NCI-H2081 treated with DMSO at 0.1 percent for 48 hours (cell line): ENCODE data around the gene RNF31.

Source experiments
- DNase-seq: peaks from one replicate; lab custom pipeline; 2025; lab: John Stamatoyannopoulos, UW

RNF31 gene

DNA sequence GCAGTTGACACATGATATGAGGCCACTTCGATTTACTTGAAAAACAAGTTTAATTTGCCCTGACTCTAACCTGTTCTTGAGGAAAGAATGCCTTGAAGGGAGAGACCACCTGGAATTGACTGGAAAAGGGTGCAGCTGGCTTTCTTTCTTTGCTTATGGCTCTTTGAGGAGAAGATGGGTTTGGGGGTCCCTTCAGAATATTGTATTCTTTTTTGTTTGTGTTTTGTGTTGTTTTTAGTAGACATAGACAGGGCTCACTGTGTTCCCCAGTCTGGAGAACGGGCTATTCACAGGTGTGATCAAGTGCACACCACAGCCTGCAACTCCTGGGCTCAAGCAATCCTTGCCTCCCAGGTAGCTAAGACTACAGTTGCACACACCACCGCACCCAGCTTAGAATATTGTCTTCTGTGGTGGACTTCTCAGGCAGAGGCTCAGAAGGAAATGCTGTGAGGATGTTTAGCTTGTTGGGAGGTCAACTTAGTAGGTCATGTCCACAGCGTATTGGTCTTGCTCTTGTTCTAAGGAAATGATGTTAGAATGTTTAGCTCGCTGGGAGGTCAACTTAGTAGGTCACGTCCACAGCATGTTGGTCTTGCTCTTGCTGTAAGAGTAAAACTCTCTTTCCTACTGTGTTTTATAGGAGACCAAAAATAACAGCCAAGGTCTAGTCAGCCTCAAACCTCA, 31.0 kb upstream of the RNF31 start:
- no peak for DNase-seq

DNA sequence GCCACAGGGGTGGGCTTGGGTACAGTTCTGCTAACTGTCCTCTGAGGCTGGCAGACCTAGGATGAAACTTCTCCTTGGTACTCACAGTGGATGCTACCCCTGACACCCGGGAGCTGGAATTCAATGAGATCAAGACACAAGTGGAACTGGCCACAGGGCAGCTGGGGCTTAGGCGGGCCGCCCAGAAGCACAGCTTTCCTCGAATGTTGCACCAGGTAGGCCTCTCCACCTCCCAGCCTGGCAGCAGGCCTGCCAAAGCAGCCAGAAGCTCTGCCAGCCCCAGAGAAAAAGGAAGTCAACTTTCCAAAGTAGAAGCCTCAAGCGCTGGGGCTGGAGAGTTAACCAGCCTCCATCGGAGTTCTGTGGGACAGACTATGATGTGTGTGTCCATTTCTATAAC, 30.1 kb upstream of the RNF31 start:
- DNase-seq, result no peak

DNA sequence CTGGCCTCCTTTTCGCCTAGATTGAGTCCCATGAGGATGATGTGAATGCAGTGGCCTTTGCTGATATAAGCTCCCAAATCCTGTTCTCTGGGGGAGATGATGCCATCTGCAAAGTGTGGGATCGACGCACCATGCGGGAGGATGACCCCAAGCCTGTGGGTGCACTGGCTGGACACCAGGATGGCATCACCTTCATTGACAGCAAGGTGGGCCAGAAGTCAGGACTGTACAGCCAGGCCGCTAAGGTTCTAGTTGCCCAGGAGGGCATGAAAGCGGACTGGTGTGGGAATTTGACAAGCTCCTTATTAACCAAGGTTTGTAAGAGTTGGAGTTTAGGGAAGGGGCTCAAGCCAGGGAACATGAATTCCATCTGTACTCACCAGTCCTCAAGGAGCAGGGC, 27.6 kb upstream of the RNF31 start:
- no peak for DNase-seq

DNA sequence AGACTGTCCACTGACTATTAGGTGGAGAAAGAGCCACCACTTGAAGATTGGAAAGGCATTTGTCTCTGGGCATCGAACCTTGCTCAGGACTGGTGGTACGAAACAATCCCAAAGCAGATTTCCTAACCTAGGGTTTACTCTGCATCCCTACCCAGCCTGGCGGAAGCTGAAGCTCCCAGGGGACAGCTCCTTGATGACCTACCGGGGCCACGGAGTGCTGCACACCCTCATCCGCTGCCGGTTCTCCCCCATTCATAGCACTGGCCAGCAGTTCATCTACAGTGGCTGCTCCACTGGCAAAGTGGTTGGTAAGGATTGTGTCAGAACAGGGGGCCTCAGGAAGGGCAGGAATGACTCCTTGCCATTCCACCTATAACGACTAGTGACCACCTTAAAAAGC, 26.1 kb upstream of the RNF31 start:
- DNase-seq, result no peak

DNA sequence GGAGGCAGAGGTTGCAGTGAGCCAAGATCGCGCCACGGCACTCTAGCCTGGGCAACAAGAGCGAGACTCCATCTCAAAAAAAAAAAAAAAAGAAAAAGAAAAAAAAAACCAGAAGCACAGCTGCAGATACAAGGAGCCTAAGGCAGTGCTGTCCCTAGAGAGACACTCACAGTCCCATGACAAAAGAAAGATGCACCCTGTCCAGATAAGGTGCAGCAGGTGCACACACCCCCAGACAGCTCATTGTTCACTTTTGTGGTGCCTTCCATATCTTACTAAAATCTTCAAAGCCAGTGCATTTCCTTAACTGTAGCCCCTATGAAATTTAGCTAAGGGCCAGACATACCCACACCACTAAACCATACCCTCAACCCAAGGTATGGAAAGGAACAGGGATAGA, 24.9 kb upstream of the RNF31 start:
- no peak for DNase-seq

DNA sequence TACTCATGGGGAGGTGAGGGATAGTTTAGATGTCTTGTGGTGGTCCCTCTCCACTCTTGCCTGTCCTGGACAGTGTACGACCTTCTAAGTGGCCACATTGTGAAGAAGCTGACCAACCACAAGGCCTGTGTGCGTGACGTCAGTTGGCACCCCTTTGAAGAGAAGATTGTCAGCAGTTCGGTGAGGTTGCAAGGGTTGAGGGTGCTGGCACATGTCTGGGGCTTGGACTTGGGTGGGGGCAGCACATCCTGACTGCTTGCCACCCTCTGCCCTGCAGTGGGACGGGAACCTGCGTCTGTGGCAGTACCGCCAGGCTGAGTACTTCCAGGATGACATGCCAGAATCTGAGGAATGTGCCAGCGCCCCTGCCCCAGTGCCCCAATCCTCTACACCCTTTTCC, 24.4 kb upstream of the RNF31 start:
- DNase-seq, result no peak

DNA sequence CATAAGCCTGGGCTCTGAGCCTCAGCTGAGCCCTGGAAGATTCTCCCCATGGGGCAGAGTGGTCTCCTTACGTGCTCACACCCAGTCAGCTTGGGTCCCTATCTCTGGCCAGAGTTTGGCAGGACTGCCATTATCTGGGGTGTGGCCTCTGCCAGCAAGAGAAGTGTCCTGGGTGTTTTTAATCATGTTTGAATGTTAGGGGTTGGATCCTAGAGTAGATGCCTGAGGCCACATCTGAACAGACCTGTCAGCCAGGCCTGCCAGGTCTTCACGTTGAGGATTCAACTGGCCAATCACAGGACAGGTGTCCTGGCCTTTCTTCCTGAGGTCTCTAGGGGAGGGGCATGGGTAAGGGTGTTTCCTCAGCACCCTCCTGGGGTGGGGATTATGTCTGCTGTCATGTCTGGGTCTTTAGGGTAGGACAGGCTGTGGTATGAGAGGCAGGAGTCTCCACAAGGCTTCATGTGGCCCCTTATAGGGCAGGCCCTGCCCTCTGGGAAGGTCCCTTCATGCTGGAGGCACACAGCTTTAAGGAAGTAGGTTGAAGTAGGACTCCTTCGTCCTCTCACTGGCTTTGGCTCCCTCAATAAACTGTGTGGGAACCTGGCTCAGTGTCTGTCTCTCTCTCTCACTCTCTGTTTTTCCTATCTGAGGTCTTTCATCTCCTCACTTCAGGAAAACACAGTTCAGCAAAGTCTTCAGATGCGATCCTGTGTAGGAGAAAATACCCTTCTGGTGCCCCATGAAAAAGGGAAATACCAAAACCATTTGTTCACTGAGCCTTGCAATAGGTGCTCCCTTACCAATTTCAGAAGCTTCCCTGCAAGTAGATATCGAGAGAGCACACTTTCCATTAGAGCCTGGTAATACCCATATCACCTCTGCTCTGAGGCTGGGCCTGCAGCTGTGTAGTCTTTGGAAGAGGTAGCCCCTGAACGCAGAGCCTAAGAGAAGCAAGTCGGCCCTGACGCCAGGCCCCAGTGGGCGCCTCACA, 23.6 kb upstream of the RNF31 start:
- no peak for DNase-seq

DNA sequence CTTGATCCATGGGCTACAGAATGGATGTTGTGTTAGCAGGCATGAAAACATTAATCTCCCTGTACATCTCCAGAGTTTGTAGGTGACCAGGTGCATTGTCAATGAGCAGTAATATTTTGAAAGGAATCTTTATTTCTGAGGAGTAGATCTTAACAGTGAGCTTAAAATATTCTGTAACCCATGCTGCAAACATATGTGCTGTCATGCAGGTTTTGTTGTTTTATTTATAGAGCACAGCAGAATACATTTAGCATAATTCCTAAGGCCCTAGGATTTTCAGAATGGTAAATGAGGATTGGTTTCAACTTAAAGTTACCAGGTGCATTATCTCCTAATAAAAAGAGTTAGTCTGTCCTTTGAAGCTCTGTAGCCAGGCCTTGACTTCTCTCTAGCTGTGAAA, 20.4 kb upstream of the RNF31 start:
- DNase-seq, result no peak

DNA sequence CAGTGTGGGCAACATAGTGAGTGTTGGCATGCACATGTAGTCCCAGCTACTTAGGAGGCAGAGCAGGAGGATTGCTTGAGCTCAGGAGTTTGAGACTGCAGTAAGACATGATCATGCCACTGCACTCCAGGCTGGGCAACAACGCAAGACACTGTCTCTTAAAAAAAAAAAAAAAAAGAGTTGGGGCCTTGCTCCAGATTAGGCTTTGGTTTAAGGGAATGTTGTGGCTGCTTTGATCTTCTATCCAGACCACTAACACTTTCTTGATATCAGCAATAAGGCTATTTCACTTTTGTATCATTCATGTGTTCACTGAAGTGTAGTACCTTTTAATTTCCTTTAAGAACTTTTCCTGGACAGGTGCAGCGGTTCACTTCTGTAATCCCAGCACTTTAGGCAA, 19.6 kb upstream of the RNF31 start:
- no peak for DNase-seq

DNA sequence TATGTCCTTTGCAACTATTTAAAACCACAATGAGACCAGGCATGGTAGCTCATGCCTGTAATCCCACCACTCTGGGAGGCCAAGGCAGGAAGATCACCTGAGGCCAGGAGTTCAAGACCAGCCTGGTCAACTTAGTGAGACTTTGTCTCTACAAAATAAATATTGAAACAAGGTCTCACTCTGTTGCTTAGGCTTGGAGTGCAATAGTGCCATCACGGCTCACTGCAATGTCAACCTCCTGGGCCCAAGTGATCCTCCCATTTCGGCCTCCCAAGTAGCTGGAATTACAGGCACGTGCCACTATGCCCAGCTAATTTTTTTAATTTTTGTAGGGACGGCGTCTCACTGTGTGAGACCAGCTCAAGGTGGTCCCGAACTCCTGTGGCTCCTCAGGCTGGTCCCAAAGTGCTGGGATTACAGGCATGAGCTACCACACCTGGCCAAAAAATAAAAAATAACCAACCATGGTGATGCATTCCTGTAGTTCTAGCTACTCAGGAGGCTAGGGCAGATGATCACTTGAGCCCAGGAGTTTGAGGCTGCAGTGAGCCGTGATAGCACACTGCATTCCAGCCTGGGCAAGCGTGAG, 17.8 kb upstream of the RNF31 start:
- no peak for DNase-seq

DNA sequence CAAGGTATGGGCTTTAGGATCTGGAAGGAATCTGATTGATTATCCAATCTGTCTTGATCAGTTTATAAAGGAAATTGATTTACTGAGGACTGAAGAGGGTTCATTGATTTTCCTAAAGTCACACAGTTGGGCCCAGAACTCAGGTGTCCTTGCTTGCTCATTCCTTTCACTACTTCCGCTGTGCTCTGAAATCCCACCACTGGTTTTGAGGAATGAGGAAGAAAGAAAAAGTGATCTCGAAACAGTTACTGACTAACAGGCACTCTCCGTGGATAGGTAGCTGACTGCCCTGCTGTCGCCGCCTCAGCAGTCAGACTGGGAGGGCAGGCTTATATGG, 16.9 kb upstream of the RNF31 start, which contains the start of gene FITM1:
FITM1 (plus strand) TSS at position 280 of the 337 bp plus-strand sequence. CDS start 905 bp downstream, outside the sequence.
- no peak for DNase-seq

DNA sequence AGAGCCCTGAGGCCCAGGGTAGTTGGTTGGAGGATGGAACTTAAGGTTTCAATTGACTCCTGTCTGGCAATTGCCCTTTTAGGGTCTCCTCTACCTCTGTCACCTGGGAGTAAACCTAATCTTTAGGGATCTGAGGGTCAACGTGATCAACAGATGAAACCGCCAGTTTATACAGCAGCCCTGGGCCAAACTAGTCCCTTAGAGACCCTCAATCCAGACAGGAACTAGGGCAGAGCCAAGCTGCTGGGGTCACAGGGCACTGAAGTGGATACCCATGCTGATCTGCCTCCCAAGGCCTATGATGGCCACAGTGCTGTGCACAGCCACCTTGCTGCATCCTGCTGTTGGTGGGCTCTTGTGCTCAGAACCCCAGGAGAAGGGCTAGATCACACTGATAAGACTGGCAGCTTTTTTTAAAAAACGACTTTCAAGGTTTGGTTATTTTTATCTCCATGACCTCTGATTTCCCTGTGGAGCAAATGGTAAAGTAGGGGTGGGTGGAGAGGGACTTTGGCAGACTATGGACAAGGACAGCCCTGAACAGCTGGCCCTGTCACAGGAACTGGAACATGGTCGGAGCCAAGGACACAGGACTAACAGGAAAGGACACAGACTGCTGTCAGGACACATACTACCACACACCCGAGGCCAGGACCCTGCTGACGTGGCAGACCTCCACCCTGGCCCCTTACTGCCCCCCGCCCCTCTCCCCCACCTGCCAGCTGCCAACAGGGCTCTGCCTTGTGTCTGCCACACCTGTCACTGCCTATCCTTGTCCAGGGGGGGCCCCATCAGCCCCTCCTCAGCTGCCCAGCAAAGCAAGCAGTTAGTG, 16.4 kb upstream of the RNF31 start:
- no peak for DNase-seq

DNA sequence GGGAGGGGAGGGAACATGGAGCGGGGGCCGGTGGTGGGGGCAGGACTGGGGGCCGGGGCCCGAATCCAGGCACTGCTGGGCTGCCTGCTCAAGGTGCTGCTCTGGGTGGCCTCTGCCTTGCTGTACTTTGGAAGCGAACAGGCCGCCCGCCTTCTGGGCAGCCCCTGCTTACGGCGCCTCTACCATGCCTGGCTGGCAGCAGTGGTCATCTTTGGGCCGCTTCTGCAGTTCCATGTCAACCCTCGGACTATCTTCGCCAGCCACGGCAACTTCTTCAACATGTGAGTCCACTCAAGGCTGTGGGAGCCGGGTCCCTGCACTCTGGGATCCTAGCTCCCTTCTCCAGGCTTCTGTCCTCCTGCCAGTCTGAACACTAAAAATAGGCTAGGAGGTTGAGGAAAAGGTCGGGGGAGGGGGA, 15.7 kb upstream of the RNF31 start:
- DNase-seq, result no peak

DNA sequence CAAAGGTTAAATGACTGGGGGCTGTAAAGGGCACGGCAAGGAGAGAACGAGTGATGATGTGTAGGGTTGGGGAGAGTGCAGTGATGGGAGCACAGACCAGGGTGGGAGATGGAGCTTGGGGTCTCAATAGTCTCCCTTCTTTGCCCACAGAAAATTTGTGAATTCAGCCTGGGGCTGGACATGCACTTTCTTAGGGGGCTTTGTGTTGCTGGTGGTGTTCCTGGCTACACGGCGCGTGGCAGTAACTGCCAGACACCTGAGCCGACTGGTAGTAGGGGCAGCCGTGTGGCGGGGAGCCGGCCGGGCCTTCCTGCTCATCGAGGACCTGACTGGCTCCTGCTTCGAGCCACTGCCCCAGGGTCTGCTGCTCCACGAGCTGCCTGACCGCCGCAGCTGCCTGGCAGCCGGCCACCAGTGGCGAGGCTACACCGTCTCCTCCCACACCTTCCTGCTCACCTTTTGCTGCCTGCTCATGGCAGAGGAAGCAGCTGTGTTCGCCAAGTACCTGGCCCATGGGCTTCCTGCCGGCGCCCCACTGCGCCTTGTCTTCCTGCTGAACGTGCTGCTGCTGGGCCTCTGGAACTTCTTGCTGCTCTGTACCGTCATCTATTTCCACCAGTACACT, 15.1 kb upstream of the RNF31 start:
- DNase-seq, result peak; percentile 21

DNA sequence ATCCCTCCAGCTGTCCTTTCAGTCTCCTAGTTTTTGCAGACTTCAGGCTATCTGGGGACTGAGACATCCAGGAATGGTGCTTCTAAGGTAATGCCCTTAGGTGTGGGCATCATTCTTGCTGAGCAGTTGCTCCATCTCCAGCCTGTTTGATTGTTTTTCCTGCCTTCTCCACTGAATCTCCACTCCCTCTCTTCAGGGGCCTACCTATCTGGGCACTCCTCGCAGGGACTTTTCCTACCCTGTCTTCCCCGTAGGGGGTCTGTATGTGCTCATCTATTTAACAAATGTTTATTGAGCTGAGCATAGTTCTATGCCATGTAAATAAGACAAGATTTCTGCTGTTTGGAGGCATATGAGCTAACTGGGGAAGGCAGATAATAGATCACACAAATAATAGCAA, 14.3 kb upstream of the RNF31 start:
- no peak for DNase-seq

DNA sequence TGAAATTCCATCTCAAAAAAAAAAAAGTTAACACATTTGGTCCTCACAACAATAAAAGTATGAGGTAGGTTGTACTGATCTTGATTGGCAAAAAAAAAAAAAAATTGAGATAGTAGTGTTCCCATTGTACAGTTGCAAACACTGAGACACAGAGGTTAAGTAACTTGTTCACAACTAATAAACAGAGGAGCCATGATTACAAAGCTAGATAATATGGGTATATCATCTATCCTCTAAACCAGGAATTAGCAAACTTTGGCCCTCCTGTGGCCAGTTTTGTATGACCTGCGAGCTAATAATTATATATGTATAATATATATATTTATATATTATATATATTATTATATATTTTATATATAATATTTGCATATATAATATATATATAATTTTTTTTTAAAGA, 13.6 kb upstream of the RNF31 start:
- no peak for DNase-seq

DNA sequence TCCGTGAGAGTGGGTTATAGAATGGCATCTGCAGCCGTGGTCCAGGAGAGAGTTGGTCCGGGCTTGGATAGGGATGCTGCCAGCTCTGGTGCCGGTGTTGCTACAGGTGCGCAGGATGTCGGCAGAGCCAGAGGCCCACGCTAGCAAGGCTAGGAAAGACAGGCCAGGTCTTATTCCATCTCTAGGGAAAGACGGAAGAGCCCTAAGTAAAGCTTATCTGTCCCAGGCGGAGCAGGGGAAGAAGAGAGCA, 11.8 kb upstream of the RNF31 start:
- no peak for DNase-seq

DNA sequence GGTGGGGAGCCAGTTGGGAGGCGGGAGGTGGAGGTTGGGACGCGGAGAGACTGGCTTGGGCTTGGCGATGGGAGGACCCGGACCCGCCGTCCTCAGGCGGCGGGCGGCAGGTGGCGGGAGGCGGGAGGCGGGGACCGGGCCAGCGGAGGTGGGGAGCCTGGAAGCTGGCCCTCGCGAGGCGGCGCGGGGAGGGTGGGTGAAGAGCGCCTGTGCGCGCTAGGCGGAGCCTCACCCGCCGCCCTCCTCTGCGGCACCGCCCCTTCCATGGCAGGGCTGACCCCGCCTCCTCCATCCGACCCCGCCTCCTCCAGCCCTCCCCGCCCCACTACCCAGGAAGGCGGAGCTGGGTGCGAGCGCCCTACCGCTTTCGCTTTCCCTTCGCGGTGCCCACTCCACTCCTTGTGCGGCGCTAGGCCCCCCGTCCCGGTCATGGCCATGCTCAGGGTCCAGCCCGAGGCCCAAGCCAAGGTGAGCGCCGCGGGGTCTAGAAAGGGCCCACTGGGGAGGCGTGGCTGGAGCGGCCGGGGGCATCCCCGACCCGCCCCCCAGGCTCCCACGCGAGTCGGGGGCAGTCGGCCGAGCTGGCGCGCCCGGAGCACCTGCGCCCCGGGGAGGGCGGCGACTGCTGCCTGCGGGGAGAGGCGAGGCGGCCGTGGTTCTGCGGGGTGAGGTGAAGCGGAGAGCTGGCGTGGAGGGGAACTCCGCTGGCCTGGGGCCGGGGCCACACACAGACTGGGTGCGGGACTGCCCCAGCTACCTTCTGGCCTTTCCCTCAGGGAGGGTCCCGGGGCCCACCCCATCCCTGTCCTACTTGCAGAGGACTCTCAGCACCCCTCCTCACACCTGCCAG, 11.2 kb upstream of the RNF31 start, which contains the start of gene PSME1:
PSME1 (plus strand) TSS at position 361 of the 850 bp plus-strand sequence; CDS start at position 430, 69 bp downstream.
- DNase-seq, result peak; percentile 51

DNA sequence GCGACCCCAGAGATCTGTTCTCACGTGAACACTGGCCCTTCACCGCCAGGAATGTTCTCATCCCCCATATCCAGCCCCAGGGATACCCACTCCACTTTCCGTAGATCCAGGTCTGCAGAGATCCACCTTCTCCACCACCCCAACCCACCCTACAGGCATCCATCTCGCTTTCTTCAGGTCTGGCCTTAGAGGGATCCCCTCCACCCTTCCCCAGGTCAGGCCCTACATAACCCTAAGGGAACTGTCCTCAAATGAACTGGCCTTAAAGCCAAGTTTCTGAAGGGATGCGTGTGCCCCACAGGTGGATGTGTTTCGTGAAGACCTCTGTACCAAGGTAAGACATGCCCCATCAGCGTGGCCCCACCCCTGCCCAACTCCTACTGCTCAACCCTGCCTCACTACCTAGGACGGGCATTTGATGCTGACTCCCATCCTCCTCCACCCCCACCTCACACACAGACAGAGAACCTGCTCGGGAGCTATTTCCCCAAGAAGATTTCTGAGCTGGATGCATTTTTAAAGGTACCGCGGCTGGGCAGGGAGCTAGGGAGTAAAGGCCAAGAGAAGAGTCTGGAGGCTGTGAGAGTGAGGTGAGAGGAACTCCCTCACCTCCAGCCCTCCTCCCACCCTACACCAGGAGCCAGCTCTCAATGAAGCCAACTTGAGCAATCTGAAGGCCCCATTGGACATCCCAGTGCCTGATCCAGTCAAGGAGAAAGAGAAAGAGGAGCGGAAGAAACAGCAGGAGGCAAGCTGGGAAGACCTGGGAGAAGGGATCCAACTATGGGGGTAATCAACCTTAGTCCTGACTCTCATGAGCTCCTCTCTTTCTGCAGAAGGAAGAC, 10.4 kb upstream of the RNF31 start:
- no peak for DNase-seq
